ENCODE results near the gene CD99.

GRCh38 chrX:2767631-2768455 lies 76.7 kb downstream of the CD99 start:
- TF ChIP-seq, protein P1, sequence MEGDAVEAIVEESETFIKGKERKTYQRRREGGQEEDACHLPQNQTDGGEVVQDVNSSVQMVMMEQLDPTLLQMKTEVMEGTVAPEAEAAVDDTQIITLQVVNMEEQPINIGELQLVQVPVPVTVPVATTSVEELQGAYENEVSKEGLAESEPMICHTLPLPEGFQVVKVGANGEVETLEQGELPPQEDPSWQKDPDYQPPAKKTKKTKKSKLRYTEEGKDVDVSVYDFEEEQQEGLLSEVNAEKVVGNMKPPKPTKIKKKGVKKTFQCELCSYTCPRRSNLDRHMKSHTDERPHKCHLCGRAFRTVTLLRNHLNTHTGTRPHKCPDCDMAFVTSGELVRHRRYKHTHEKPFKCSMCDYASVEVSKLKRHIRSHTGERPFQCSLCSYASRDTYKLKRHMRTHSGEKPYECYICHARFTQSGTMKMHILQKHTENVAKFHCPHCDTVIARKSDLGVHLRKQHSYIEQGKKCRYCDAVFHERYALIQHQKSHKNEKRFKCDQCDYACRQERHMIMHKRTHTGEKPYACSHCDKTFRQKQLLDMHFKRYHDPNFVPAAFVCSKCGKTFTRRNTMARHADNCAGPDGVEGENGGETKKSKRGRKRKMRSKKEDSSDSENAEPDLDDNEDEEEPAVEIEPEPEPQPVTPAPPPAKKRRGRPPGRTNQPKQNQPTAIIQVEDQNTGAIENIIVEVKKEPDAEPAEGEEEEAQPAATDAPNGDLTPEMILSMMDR (IDR thresholded peaks at IDR 0.05): no peak
- no peak for TF ChIP-seq POLR2A (IDR thresholded peaks at IDR 0.05)
